Fibroblast of the aortic adventitia (primary cell): ENCODE data around the gene PLPP3. TPM values are rescaled to one million over a fixed set of nuclear protein-coding genes. Genes with fewer than 3 reads are reported as not detected.

Source experiments
- DNase-seq: peaks from one replicate; pipeline ENCODE4 v3.0.0-alpha.2; 2010; ENCODE audit warnings: low read depth
- H3K4me3 ChIP-seq: 2 replicates; pipeline ENCODE4 v1.5.1; 2011; ENCODE audit warnings: low read depth, mild to moderate bottlenecking, control low read depth, low read length, moderate library complexity
- total RNA-seq: library from RNA; depleted of rRNA; stranded (reverse); fragments of >200 nt; gene quantifications from 2 replicates; pipeline ENCODE4 v1.2.3, GENCODE V29; 2012; ENCODE audit warnings: low replicate concordance
- TF ChIP-seq, protein P1 (sequence below): IDR thresholded peaks from 2 replicates; pipeline ENCODE4 v1.5.1; 2011; ENCODE audit warnings: mild to moderate bottlenecking, low read length, control low read depth, inconsistent platforms; ENCODE audit not compliant: insufficient read depth

PLPP3 gene
- total RNA-seq, 1 donor = 270 TPM

DNA sequence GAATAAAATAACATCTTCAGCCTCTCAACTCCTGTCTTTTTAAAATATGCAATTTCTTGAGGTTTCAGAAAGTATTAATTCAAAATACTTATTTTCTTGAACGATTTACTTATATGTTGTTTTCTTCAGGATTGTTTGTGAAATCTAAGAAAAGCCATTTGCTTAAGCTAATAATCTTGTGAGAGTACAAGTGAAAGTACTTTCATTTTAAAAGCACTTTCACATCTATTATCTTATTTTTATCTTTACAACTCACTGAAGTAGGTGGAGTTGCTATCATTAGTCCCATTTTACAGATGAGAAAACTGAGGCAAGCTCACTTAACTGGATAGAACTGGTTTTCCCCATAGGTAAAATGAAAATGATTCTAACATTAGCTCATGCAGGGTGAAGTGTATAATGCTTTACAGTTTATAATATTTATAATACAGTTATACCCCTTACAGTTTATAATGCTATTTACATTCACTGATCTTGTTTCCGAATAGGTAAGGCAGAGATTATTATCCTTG lies 4.7 kb upstream of the PLPP3 start:
- DNase-seq = no peak
- TF ChIP-seq, protein P1, sequence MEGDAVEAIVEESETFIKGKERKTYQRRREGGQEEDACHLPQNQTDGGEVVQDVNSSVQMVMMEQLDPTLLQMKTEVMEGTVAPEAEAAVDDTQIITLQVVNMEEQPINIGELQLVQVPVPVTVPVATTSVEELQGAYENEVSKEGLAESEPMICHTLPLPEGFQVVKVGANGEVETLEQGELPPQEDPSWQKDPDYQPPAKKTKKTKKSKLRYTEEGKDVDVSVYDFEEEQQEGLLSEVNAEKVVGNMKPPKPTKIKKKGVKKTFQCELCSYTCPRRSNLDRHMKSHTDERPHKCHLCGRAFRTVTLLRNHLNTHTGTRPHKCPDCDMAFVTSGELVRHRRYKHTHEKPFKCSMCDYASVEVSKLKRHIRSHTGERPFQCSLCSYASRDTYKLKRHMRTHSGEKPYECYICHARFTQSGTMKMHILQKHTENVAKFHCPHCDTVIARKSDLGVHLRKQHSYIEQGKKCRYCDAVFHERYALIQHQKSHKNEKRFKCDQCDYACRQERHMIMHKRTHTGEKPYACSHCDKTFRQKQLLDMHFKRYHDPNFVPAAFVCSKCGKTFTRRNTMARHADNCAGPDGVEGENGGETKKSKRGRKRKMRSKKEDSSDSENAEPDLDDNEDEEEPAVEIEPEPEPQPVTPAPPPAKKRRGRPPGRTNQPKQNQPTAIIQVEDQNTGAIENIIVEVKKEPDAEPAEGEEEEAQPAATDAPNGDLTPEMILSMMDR = no peak
- no peak overlapping the region for H3K4me3 ChIP-seq

DNA sequence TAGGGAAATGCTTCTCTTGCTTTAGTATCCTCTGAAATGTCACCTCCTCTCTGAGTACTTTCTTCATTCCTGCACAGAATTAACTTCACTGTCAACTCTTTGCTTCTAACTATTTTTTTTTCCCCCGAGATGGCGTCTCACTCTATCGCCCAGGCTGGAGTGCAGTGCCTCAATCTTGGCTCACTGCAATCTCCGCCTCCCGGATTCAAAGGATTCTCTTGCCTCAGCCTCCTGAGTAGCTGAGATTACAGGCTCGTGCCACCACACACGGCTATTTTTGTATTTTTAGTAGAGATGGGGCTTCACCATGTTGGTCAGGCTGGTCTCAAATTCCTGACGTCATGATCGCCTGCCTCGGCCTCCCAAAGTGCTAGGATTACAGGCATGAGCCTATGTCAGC lies 1.4 kb upstream of the PLPP3 start:
- TF ChIP-seq, protein P1 = no peak
- H3K4me3 ChIP-seq = no peak overlapping the region
- no peak for DNase-seq

DNA sequence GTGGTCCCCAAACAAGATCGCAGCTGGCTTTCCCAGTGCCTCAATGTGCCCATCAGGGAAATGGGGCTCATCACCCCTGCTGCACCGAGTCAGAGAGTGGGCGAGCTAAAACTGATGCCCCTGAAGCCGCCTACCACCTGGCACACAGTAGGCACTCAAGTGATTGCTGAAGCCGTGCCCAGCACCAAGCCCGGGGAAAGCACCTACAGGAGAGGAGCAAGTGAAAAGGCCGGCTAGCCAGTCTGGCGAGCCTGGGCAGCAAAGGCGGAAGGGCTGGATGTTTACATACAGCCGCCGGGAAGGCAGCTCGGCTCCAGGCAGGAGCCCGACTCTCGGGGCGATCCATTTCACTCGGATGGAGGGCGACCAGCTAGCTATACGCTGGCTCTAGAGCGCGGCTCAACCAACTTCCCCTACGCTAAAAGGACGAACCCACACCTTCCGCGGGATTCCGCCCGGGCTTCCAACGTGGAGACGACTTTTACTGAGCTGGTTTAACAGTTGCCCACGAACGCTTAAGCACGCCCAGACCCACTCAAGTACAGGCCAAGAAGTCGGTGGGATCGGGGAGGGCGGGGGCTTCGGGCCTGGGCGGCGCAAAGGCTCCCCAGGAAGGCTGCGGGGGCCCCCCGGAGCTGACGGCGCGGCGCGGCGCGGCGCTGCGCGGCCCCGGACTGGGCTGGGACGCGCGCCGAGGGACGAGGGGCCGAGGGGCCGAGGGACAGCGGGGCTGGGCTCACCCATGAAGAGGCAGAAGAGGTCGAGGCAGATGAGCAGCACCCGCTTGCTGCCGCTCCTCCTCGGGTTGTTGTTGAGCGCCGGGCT lies 1.0 kb downstream of the PLPP3 start:
- peak overlapping the region; percentile 94 for H3K4me3 ChIP-seq
- TF ChIP-seq, protein P1 = no peak
- peak; percentile 52 for DNase-seq

DNA sequence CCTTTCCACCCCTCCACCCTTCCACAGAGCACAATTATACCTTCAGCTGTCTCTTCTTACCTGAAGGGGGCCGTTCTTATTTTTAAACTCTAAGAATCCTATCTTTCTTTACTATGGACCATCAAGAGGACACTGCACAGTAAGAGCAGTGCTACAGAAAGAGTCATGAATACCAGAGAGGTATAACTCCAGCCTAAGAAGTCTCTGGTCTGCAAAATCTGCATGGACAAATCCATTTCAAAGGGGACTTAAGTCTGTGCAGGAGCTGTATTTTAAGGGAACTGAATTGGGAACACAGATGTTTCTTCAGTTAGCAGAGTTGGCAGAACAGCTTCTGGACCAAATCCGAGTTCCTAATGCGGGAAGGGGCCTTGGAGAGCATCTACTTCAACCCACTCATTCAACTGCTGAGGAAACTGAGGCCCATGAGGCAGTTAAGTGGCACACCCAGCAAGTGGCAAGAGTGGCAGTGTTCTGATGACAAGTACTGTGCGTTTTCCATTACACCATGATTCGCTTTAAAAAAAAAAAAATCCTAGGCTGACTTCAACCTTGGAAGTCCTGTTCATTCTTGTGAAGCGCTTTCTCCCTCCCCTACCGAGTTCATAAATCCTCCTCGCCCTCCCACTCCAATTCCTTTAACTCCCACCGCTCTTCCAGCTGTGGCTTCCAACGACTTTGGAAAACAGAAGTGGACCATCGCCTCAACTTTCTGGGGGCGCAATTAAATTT lies 1.8 kb downstream of the PLPP3 start:
- TF ChIP-seq, protein P1 = no peak
- DNase-seq = peak; percentile 53
- peak overlapping the region; percentile 94 for H3K4me3 ChIP-seq

DNA sequence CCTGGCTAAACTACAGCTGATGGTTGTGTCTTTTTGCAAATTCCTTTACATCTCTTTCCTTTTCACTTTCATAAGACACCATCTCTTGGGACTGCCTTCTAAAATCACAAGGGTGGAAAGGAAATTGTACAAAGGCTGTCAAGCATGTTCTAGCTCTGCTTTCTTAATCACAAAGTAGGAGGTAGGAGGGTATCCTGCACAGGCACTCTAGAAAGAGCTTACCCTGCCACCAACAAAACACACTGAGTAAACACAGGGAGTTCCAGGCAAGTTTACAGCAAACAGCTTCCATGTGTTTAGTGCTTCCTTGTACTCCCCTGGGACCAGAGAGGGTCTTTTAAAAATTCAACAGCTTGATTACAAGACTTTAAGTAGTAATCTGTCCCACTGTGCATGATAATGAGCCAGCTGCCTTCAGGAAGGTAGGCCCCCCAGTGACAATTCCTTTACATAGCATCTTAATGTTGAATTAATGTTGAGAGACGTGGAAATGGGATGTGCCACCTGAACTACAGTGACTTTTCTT lies 2.4 kb downstream of the PLPP3 start:
- H3K4me3 ChIP-seq = peak overlapping the region; percentile 94
- DNase-seq = peak; percentile 62
- TF ChIP-seq, protein P1 = peak; percentile 42

DNA sequence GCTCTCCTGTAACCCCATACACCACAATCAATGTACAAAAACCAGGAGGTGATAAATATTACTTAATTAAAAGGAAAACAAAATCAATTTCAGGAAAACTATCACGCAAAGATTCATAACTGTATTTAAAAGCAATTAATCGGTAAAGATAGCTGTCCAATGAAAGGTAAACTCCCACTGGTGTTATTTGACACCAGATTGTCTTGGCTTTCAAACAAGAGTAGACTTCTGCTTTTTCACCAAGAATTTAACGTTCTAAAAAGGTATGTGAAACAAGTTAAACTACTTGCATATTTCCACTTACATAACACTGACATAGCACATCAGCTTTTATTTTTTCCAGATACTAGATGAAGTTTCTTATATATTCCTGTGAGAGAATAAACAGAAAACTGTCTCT lies 3.5 kb downstream of the PLPP3 start:
- TF ChIP-seq, protein P1 = no peak
- peak; percentile 38 for DNase-seq
- H3K4me3 ChIP-seq = peak overlapping the region; percentile 94
